ENCODE measurements around the gene ZC2HC1B.

Gene ZC2HC1B

GRCh38 chr6:143940011-143940597 is 75.8 kb downstream of the ZC2HC1B start:
- H3K4me3 ChIP-seq (replicated peaks in 1 of 2; ENCODE audit: low read depth in 2 of 2, low read length in 2 of 2) = no peak overlapping the region
- TF ChIP-seq CTCF (IDR thresholded peaks at IDR 0.05; ENCODE audit: low read depth, low read length) = peak; percentile 80
- DNase-seq (ENCODE audit: low read depth in 2 of 2) = peak; percentile 64 to 65

- TF ChIP-seq CTCF (IDR thresholded peaks at IDR 0.05; ENCODE audit: low read depth, low read length) = peak; percentile 80
- DNase-seq (ENCODE audit: low read depth in 2 of 2) = peak; percentile 65 to 66
- no peak overlapping the region for H3K4me3 ChIP-seq (replicated peaks in 1 of 2; ENCODE audit: low read depth in 2 of 2, low read length in 2 of 2)
Measured at GRCh38 chr6:143941852-143942627, 77.8 kb downstream of the ZC2HC1B start.

- no peak for DNase-seq (ENCODE audit: low read depth in 2 of 2)
- TF ChIP-seq CTCF (IDR thresholded peaks at IDR 0.05; ENCODE audit: low read depth, low read length) = no peak
- H3K4me3 ChIP-seq (replicated peaks in 1 of 2; ENCODE audit: low read depth in 2 of 2, low read length in 2 of 2) = no peak overlapping the region
Measured at GRCh38 chr6:143948208-143948607, 83.9 kb downstream of the ZC2HC1B start.

- H3K4me3 ChIP-seq (replicated peaks in 1 of 2; ENCODE audit: low read depth in 2 of 2, low read length in 2 of 2) = no peak overlapping the region
- DNase-seq (ENCODE audit: low read depth in 2 of 2) = no peak
- TF ChIP-seq CTCF (IDR thresholded peaks at IDR 0.05; ENCODE audit: low read depth, low read length) = no peak
Measured at GRCh38 chr6:143949535-143949934, 85.3 kb downstream of the ZC2HC1B start.

- no peak overlapping the region for H3K4me3 ChIP-seq (replicated peaks in 1 of 2; ENCODE audit: low read depth in 2 of 2, low read length in 2 of 2)
- TF ChIP-seq CTCF (IDR thresholded peaks at IDR 0.05; ENCODE audit: low read depth, low read length) = no peak
- no peak for DNase-seq (ENCODE audit: low read depth in 2 of 2)
Measured at GRCh38 chr6:143949962-143950361, 85.7 kb downstream of the ZC2HC1B start.

GRCh38 chr6:143950875-143951274 is 86.6 kb downstream of the ZC2HC1B start:
- no peak for DNase-seq (ENCODE audit: low read depth in 2 of 2)
- no peak for TF ChIP-seq CTCF (IDR thresholded peaks at IDR 0.05; ENCODE audit: low read depth, low read length)
- no peak overlapping the region for H3K4me3 ChIP-seq (replicated peaks in 1 of 2; ENCODE audit: low read depth in 2 of 2, low read length in 2 of 2)
